Stimulated activated naive CD4-positive, alpha-beta T cell treated with Interleukin-2 at 50 U/mL for 16 hours (primary cell): Measurements from ENCODE around the gene FLOT2.
"Not testable (repeated sequence)": the region's sequence is repeated elsewhere in the genome, so short reads cannot be mapped to it uniquely, and the experiment has no call there.

Experiments
- DNase-seq: peaks from one replicate; lab custom pipeline; 2025; lab: John Stamatoyannopoulos, UW

The FLOT2 gene

GRCh38 chr17:28873839-28874238, 23.7 kb downstream of the FLOT2 start:
- DNase-seq, result no peak

GRCh38 chr17:28871056-28871579, 26.4 kb downstream of the FLOT2 start:
- no peak for DNase-seq

DNA sequence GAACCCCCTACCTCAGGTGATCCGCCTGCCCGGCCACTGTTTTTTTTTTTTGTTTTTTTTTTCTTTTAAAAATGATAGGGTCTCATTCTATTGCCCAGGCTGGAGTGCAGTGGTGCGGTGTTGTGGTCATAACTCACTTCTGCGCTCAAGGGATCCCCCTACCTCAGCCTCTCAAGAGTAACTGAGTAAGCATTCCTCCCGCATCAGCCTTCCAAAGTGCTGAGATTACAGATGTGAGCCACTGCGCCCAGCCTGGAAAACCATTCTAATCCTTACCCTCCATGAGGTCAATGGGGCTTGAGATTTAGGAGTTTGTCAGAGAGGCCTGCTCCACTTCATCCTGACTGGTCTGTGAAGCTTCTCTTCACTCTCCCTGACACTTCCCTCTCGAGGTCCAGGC, 30.3 kb downstream of the FLOT2 start:
- DNase-seq, result no peak

DNA sequence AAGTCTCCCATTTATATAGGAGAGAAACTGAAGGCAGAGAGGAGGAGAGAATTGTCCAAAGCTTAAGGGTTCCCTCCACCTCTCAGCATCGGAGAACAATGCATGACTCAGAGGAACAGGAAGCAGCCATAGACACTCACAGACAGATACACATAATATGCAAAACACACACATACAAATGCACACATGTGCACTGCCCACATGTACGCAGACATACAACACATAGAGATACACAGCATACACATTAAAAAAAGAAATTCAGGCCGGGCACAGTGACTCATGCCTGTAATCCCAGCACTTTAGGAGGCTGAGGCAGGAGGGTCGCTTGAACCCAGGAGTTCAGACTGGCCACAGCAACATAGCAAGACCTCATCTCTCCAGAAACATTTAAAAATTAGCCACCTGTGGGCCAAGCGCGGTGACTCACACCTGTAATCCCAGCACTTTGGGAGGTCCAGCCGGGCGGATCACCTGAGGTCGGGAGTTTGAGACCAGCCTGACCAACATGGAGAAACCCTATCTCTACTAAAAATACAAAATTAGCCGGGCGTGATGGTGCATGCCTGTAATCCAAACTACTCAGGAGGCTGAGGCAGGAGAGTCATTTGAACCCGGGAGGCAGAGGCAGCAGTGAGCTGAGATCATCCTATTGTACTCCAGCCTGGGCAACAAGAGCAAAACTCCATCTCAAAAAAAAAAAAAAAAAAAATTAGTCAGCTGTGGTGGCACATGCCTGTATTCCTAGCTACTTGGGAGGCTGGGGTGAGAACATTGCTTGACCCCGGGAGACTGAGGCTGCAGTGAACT, 31.4 kb downstream of the FLOT2 start:
- DNase-seq, result no peak

GRCh38 chr17:28864991-28865849, 32.3 kb downstream of the FLOT2 start:
- no peak for DNase-seq

- no peak for DNase-seq
Measured at GRCh38 chr17:28863953-28864352, 33.6 kb downstream of the FLOT2 start.

DNA sequence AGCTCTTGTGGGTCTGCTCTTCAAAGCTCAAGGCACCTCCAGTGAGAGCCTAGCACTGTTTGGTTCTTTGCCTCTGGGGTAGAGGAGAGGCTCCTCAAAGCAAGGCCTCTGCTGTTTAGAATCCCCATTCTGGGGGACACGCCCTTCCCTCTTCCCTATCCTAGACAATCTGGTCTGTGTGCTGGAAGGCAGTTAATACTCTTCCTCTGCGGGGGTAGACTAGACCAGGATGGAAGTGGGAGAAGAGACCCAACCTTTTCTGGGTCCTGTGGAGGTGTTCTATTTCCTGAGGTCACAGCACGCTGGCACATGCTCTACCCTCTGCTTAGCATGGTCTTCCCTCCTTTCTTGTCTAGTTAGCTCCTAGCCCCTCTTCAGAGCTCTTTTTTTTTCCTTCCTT, 35.0 kb downstream of the FLOT2 start:
- DNase-seq, result no peak

DNA sequence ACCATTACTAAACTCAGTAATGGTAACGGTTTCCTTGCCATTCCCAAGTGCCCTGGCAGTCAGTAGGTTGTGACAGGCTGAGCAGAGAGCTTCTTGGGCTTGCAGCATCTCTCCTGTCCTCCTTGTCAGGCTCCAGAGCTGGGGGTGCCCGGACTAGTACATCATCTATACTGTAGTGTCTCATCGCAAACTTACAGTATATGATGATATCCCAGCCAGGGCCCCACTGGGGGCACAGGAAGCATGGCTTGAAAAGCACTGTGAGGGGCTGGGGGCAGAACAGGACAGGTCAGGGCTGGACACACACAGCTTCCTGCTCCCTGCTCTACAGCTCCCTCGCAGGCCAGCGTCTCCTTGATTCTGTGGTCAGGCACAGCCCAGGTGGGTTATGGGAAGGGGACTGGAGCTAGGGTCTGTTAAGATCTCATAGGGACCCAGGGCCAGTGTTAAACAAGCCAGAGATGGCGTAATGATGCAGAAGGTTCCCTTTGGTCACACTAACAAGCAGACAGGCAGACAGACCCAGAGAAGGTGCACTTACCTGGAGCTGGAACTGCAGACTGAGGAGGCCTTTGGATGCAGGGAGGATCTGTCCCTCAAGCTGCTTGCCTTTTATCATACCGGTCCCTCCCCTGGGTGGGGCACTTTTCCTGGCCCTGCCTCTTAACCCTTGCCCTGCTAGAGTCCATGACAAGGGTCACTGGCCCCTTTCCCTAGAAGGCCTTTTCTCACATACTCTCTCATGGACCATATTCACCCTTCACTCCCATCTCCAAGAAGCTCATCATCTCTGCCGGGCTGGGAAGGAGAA, 35.9 kb downstream of the FLOT2 start:
- DNase-seq, result no peak

DNA sequence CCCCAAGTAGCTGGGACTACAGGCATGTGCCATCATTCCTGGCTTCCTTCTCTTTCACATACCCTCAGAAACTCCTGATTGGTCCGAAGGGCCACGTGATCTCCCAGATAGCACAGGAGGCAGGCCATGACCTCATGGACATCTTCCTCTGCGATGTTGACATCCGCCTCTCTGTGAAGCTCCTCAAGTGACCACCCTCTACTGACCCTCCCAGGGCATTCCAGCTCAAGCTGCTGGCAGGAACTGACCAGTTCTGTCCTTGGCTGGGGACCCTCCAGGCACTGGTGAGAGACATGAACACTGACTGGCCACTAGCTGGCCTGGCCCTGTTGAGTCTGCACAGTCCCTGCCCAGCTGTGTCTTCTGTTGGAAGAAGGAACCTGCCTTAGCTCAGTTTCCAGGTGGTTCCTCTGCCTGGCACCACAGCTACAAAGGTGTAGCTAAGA, 37.1 kb downstream of the FLOT2 start:
- DNase-seq, result no peak

DNA sequence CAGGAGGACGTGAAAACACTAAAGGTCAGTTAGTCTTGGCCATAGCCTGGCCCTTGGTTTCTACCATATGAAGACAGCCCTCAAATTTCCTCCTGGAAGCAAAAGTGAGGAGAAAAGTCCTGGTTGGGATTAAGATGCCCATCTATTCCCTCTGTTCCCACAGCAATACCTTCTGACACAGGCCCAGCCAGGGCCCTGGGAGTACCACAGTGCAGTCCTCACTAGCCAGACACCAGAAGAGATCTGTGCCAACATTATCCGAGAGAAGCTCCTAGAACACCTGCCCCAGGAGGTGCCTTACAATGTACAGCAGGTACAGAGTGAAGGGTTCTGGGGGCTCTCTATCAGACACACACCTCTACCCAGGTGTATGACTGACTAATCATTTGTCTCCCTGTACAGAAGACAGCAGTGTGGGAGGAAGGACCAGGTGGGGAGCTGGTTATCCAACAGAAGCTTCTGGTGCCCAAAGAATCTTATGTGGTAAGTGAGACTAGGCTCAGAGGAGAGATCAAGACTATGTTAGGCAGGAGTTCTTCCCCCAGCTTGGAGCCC, 38.7 kb downstream of the FLOT2 start:
- DNase-seq, result no peak

DNA sequence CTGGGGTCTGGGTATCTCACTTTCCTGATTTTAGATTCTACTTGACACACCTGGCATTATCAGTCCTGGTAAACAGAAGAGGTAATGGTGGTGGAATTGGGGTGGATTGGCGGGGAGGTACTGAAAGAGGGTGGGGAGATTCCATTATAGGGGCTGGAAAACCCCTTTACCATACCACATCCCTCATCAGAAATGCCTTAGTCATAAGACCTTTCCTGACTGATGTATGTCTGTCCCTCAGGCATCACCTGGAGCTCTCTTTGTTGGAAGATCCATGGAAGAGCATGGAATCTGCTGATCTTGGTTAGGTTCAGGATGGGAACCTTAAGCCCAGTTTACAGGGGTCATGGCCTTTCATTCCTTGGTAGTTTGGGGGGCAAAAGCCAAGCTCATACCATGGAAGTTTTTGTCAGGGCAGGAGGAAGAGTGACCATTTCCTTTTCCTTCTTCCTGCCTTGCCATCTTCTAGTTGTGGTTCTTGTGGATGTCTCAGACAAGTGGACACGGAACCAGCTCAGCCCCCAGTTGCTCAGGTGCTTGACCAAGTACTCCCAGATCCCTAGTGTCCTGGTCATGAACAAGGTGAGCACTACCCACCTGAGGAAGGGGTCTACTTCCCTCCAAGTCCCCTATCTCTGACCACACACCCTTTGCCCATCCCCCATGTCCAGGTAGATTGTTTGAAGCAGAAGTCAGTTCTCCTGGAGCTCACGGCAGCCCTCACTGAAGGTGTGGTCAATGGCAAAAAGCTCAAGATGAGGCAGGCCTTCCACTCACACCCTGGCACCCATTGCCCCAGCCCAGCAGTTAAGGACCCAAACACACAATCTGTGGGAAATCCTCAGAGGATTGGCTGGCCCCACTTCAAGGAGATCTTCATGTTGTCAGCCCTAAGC, 39.4 kb downstream of the FLOT2 start:
- no peak for DNase-seq

- DNase-seq, result no peak
Measured at GRCh38 chr17:28856028-28856574, 41.4 kb downstream of the FLOT2 start.

DNA sequence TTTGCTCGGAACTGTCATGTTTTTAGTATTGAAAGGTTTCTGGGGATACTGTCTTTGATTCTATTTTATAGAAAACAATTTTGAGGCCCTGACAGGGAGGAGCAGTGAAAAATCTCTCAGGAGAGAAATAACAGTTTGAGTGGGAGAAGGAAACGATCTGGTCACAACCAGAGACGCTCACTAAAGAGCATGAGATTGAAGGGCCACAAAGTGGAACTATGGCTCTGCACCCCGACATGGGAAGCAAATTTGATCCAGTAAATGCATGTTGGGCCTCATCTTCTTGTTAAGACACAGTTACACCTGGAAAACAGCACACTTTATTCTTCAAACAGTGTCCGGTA, 42.2 kb downstream of the FLOT2 start:
- no peak for DNase-seq

- peak; percentile 84 for DNase-seq
Measured at GRCh38 chr17:28854457-28855335, 42.8 kb downstream of the FLOT2 start, which contains the start of gene ERAL1. Gene ERAL1 (plus strand): TSS chr17:28855016. CDS start chr17:28855035, 19 bp downstream.

- DNase-seq, result no peak
Measured at GRCh38 chr17:28853295-28853694, 44.2 kb downstream of the FLOT2 start.

DNA sequence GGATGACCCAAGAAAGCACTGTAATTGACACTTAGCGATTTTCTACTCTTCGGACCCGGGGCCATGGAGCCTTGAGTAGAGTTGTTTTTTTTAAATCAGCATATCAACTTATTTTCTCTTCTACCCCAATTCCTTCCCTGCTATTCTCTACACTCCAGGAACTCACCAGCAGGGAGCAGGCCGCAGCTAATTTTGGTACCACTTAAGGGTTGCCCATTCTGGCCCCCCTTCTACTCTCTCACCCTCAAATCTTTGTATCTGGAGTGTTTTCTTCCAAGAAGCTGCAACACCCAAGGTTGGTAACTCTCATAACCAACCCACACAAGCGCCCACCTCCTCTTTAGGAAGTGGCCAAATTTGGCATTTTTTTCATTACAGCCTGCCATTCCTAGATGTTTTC, 48.3 kb downstream of the FLOT2 start:
- no peak for DNase-seq

DNA sequence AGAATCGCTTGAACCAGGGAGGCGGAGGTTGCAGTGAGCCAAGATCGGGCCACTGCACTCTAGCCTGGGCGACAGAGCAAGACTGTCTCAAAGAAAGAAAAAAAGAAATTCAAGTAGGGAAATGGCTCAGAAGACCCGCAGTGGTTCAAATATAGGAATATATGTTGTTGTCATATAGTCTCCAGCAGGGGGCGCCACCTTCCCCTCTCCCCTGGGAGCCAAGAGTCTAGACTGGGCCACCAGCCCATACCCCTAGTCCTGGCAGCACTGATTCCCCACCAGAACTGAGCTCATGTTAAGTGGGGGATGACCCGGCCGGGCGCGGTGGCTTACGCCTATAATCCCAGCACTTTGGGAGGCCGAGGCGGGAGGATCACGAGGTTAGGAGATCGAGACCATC, 48.9 kb downstream of the FLOT2 start:
- DNase-seq, result peak; percentile 33

GRCh38 chr17:28846699-28847098, 50.8 kb downstream of the FLOT2 start:
- DNase-seq, result not testable (repeated sequence)

DNA sequence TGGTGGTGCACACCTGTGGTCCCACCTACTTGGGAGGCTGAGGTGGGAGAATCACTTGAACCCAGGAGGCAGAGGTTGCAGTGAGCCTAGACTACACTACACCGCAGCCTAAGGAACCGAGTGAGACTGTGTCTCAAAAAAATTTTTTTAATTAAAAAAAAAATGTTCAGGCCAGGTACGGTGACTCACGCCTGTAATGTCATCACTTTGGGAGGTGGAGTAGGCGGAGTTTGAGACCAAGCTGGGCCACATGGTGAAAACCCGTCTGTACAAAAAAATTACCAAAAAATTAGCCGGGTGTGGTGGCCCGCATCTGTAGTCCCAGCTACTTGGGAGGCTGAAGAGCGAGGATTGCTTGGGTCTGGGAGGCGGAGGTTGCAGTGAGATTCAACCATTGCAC, 51.3 kb downstream of the FLOT2 start:
- peak; percentile 7 for DNase-seq

- DNase-seq, result no peak
Measured at GRCh38 chr17:28843816-28844148, 53.8 kb downstream of the FLOT2 start.
